ENCODE data around the gene DHRS1. TPM values are rescaled to one million over a fixed set of nuclear protein-coding genes. Genes with fewer than 3 reads are reported as not detected.

DHRS1 gene
- total and polyA plus RNA-seq, 2 of the 4 experiments (the other 2 are of a cell fraction): 15.8 to 38.6 TPM

DNA sequence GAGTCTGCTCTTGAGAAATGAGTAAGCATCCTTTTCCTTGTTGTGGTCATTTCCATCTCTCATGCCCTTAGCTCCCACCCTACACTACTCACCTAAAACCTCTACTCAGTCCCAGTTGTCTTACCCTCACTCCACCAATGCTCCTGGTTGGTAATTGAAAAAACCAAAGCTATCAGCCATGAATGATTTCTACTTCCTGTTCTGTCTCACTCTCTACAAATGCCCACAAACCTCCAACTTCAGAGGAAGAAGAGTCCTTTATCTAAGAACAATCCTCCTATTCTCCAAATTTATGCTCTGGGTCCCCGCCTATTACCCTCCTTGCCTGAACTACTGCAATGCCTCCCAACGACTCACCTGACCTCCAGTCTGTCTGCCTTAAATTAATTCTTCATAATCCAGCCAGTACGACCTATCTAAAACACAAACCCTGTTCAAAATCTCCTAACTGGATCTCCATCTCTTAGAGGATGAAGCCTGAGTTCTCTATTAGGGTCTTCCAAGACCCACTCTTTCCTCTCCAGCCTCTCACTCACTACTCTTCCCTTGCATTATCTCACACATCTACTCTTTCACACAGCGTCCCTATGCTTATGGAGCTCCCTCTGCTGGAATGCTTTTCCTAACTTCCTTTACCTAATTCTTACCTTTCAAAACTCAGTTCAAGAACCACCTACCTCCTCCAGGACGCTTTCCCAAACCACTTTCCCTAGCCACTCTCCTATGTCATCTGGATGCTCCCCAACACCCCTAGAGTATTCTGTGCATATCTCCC, 2.2 kb downstream of the DHRS1 start:
- TF ChIP-seq NFE2L2 (IDR thresholded peaks at IDR 0.05; ENCODE audit: low read depth, low read length): no peak
- TF ChIP-seq FOS (IDR thresholded peaks at IDR 0.05; ENCODE audit: low read depth, low read length): no peak
- TF ChIP-seq CEBPB (IDR thresholded peaks at IDR 0.05; ENCODE audit: low read depth, low read length): no peak
- TF ChIP-seq, protein P1, sequence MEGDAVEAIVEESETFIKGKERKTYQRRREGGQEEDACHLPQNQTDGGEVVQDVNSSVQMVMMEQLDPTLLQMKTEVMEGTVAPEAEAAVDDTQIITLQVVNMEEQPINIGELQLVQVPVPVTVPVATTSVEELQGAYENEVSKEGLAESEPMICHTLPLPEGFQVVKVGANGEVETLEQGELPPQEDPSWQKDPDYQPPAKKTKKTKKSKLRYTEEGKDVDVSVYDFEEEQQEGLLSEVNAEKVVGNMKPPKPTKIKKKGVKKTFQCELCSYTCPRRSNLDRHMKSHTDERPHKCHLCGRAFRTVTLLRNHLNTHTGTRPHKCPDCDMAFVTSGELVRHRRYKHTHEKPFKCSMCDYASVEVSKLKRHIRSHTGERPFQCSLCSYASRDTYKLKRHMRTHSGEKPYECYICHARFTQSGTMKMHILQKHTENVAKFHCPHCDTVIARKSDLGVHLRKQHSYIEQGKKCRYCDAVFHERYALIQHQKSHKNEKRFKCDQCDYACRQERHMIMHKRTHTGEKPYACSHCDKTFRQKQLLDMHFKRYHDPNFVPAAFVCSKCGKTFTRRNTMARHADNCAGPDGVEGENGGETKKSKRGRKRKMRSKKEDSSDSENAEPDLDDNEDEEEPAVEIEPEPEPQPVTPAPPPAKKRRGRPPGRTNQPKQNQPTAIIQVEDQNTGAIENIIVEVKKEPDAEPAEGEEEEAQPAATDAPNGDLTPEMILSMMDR (conservative IDR thresholded peaks at IDR 0.05; ENCODE audit: low read depth, low read length): peak; percentile 41; the same call in 1 of the 2 replicates
- TF ChIP-seq SMC3 (IDR thresholded peaks at IDR 0.05; ENCODE audit: low read depth, low read length): 0 out of 2 replicates have a peak, but pooled peaks have one; percentile 18
- TF ChIP-seq RCOR1 (IDR thresholded peaks at IDR 0.05; ENCODE audit: insufficient replicate concordance, low read length): no peak
- TF ChIP-seq, protein P2, sequence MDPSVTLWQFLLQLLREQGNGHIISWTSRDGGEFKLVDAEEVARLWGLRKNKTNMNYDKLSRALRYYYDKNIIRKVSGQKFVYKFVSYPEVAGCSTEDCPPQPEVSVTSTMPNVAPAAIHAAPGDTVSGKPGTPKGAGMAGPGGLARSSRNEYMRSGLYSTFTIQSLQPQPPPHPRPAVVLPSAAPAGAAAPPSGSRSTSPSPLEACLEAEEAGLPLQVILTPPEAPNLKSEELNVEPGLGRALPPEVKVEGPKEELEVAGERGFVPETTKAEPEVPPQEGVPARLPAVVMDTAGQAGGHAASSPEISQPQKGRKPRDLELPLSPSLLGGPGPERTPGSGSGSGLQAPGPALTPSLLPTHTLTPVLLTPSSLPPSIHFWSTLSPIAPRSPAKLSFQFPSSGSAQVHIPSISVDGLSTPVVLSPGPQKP (IDR thresholded peaks at IDR 0.05; ENCODE audit: borderline replicate concordance, low read depth, low read length): no peak
- TF ChIP-seq MAFK (IDR thresholded peaks at IDR 0.05; ENCODE audit: low read depth, low read length): no peak
- TF ChIP-seq MAZ (IDR thresholded peaks at IDR 0.05; ENCODE audit: borderline replicate concordance, low read depth, low read length): no peak
- in situ Hi-C loops (cut with MboI; ENCODE audit: low sequenced_read_pairs) (loop anchor here (5.0 kb wide), 1 partner anchor 55 kb away; the partner anchor contains the start of gene TINF2), dilution Hi-C loops (cut with HindIII; ENCODE audit: low sequenced_read_pairs, unreplicated experiment) (no loop called here), intact Hi-C loops (cut with micrococcal nuclease) (loop anchor here (1.0 to 10.0 kb wide), 6 partner anchors 26 to 313 kb away; partner anchors contain the start of genes DHRS4L2, MDP1, PSME2 and RABGGTA)
- Histone ChIP-seq H3K23ac (ENCODE audit: low read depth, low read length) (no peak overlapping the region), H3K27me3 (ENCODE audit: control insufficient read depth, insufficient read depth, low read length) (no peaks in the 10 kb centered on the region), H4K20me1 (ENCODE audit: insufficient read depth, low read length) (no peaks in the 10 kb centered on the region), H3K9me3 (ENCODE audit: control insufficient read depth, insufficient read depth, low read length) (no peaks in the 10 kb centered on the region), H3K9ac (ENCODE audit: low read depth, low read length) (no peak overlapping the region), H2BK5ac (ENCODE audit: low read depth, low read length, poor library complexity, severe bottlenecking) (no peak overlapping the region), H3K4ac (ENCODE audit: low read depth, low read length) (no peak overlapping the region), H3K9me1 (ENCODE audit: insufficient read depth, low read length) (no peaks in the 10 kb centered on the region), H4K5ac (ENCODE audit: low read depth, low read length) (no peak overlapping the region), H3K4me3 (ENCODE audit: insufficient read depth, low read depth, low read length) (no peak overlapping the region), H3K18ac (ENCODE audit: low read depth, low read length) (no peak overlapping the region), H4K8ac (ENCODE audit: low read depth in 2 of 2, low read length in 2 of 2) (no peak overlapping the region), H3K4me2 (ENCODE audit: low read depth, low read length) (no peak overlapping the region), H2BK20ac (ENCODE audit: low read depth, low read length) (no peak overlapping the region), H2BK120ac (ENCODE audit: low read depth, low read length) (no peak overlapping the region), H3K79me1 (ENCODE audit: low read depth in 1 of 2, low read length in 2 of 2) (peaks cover 21 to 51% of the 10 kb centered on the region in 2 experiments), H2AFZ (replicated peaks; ENCODE audit: low read length, poor library complexity) (no peak overlapping the region), H4K91ac (ENCODE audit: insufficient read depth, low read depth, low read length) (no peak overlapping the region), H3K4me1 (ENCODE audit: control insufficient read depth, insufficient read depth, low read length) (peaks cover 9% of the 10 kb centered on the region), H3K36me3 (ENCODE audit: control insufficient read depth, insufficient read depth, low read length) (peaks cover 16% of the 10 kb centered on the region), H2AK9ac (replicated peaks; ENCODE audit: low read depth, low read length, poor library complexity) (peak overlapping the region; percentile 74), H3K27ac (ENCODE audit: insufficient read depth, low read length) (no peak overlapping the region), H3K14ac (replicated peaks; ENCODE audit: low read depth, low read length) (no peak overlapping the region), H2BK15ac (ENCODE audit: low read depth, low read length) (no peak overlapping the region), H2AK5ac (ENCODE audit: low read depth, low read length) (no peak overlapping the region), H3K56ac (ENCODE audit: extremely low read depth, insufficient read depth, low read length) (no peak overlapping the region)
- 49% methylated on average over 4 of the region's 5 CpGs; no CpG with 5 or more reads in 1 of the 2 experiments for WGBS, 2 experiments (ENCODE audit: extremely low coverage in 2 of 2, insufficient read length in 1 of 2)
- BruUV-seq (replicated peaks): no TSS peak
- DNase-seq (peak; percentile 28), ATAC-seq (ENCODE audit: low read depth) (no peak)
- ChIA-PET POLR2A (ENCODE audit: unreplicated experiment) (interaction anchor here (0.6 to 1.9 kb wide), 2 partner anchors 55 to 109 kb away, joined by 3 to 6 read pairs; partner anchors contain the start of genes IPO4 and TINF2), CTCF (interaction anchor here (0.5 to 3.0 kb wide), 8 partner anchors 11 to 182 kb away, joined by 3 to 23 read pairs (median 4); partner anchors contain the start of genes CIDEB, IPO4, LTB4R2 and TINF2)
